ENCODE results near the gene DHRS4.

Gene DHRS4

GRCh38 chr14:23930742-23931141, 22.8 kb upstream of the DHRS4 start:
- no peak overlapping the region for H3K4me3 ChIP-seq (ENCODE audit: low read length)
- H3K27me3 ChIP-seq (ENCODE audit: control insufficient read depth, insufficient read depth, low read length) = no peaks in the 10 kb centered on the region
- H3K36me3 ChIP-seq (ENCODE audit: control insufficient read depth, low read depth, low read length) = no peaks in the 10 kb centered on the region
- H3K4me1 ChIP-seq (ENCODE audit: control insufficient read depth, low read depth, low read length) = no peaks in the 10 kb centered on the region
- H3K9ac ChIP-seq (ENCODE audit: low read length) = no peak overlapping the region
- H3K9me3 ChIP-seq (ENCODE audit: control insufficient read depth, low read depth, low read length) = no peaks in the 10 kb centered on the region
- H3K27ac ChIP-seq (ENCODE audit: low read length) = no peak overlapping the region

- Histone ChIP-seq H3K27me3 (ENCODE audit: control insufficient read depth, insufficient read depth, low read length) (no peaks in the 10 kb centered on the region), H3K9me3 (ENCODE audit: control insufficient read depth, low read depth, low read length) (no peaks in the 10 kb centered on the region), H3K27ac (ENCODE audit: low read length) (no peak overlapping the region), H3K9ac (ENCODE audit: low read length) (no peak overlapping the region), H3K4me3 (ENCODE audit: low read length) (no peak overlapping the region), H3K4me1 (ENCODE audit: control insufficient read depth, low read depth, low read length) (no peaks in the 10 kb centered on the region), H3K36me3 (ENCODE audit: control insufficient read depth, low read depth, low read length) (no peaks in the 10 kb centered on the region)
These were observed 21.8 kb upstream of the DHRS4 start for GRCh38 chr14:23931721-23932289.

- Histone ChIP-seq H3K9me3 (ENCODE audit: control insufficient read depth, low read depth, low read length) (no peaks in the 10 kb centered on the region), H3K36me3 (ENCODE audit: control insufficient read depth, low read depth, low read length) (no peaks in the 10 kb centered on the region), H3K4me3 (ENCODE audit: low read length) (no peak overlapping the region), H3K4me1 (ENCODE audit: control insufficient read depth, low read depth, low read length) (no peaks in the 10 kb centered on the region), H3K9ac (ENCODE audit: low read length) (no peak overlapping the region), H3K27ac (ENCODE audit: low read length) (no peak overlapping the region), H3K27me3 (ENCODE audit: control insufficient read depth, insufficient read depth, low read length) (no peaks in the 10 kb centered on the region)
These were observed 20.9 kb upstream of the DHRS4 start for GRCh38 chr14:23932639-23933038.

DNA sequence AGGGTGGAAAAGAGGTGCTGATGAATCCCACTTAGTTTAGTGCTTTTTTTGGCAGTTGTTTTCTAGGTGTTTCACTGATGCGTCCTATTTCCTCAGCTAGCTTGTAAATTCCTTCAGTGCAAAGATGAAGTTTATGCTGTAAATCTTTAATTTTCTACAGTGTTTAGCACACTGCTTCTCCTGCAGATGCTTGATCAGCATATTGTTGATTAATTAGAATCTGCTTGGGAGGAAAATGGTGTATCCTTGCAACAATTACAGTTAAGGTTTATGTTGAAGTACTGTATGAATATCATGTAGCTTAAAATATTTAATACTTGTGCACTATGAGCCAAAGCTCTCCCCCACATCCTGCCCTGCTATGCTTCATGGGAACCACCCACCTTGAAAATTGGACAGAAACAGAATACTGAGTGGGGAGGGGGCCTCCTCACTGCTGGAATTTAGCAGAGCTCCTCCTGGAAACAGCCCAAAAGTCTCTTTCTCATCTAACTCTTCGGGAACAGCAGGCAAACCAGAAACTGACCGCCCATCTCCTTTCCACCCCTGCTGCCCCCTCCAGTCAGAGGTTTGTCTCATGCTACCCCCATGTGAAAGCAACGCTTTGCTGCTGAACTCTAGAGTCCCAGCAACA, 20.3 kb upstream of the DHRS4 start:
- no peaks in the 10 kb centered on the region for H3K36me3 ChIP-seq (ENCODE audit: control insufficient read depth, low read depth, low read length)

DNA sequence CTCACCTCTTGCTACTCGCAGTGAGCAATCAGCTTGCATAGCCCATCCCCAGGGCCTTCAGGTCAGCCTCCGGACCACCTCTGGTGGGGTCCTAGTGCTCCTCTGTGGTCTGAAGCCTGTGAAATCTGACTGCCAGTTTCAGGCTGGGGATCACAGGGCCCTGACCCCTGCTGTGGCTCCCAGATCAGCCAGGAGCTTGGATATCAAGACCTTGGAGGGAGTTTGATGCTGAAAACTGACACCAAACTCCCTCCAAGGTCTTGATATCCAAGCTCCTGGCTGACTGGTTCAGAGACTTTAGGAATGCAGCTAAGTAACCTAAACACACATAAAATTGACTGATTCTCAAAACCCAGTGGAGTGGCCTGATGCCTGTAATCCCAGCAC, 19.8 kb upstream of the DHRS4 start:
- Histone ChIP-seq H3K9ac (ENCODE audit: low read length) (no peak overlapping the region), H3K27me3 (ENCODE audit: control insufficient read depth, insufficient read depth, low read length) (no peaks in the 10 kb centered on the region), H3K9me3 (ENCODE audit: control insufficient read depth, low read depth, low read length) (no peaks in the 10 kb centered on the region), H3K4me3 (ENCODE audit: low read length) (no peak overlapping the region), H3K27ac (ENCODE audit: low read length) (no peak overlapping the region), H3K36me3 (ENCODE audit: control insufficient read depth, low read depth, low read length) (no peaks in the 10 kb centered on the region), H3K4me1 (ENCODE audit: control insufficient read depth, low read depth, low read length) (no peaks in the 10 kb centered on the region)

More for the DNA sequence above, 20.3 kb upstream of the DHRS4 start:
- Histone ChIP-seq H3K9me3 (ENCODE audit: control insufficient read depth, low read depth, low read length) (no peaks in the 10 kb centered on the region), H3K4me3 (ENCODE audit: low read length) (no peak overlapping the region), H3K27ac (ENCODE audit: low read length) (no peak overlapping the region), H3K4me1 (ENCODE audit: control insufficient read depth, low read depth, low read length) (no peaks in the 10 kb centered on the region), H3K27me3 (ENCODE audit: control insufficient read depth, insufficient read depth, low read length) (no peaks in the 10 kb centered on the region), H3K9ac (ENCODE audit: low read length) (no peak overlapping the region)

DNA sequence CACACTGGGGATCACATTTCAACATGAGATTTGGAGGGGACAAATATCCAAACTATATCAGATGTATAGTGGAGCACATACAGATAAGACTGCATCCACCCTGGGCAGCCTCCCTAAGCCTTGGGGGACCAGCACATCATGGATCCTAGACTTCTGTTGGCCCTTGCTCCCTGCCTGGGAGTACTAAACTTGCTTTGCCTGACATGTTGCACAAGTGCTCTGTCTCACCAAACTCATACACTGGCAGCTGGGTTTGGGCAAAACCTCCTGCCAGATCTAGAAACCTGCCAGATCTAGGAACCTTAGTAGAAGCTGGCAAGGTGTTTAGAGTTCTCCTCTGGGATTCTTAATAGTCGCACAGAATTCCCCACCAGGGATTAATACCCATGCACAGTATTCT, 18.4 kb upstream of the DHRS4 start:
- no peak overlapping the region for H3K27ac ChIP-seq (ENCODE audit: low read length)
- H3K27me3 ChIP-seq (ENCODE audit: control insufficient read depth, insufficient read depth, low read length) = no peaks in the 10 kb centered on the region
- H3K9ac ChIP-seq (ENCODE audit: low read length) = no peak overlapping the region
- H3K4me3 ChIP-seq (ENCODE audit: low read length) = no peak overlapping the region
- H3K9me3 ChIP-seq (ENCODE audit: control insufficient read depth, low read depth, low read length) = no peaks in the 10 kb centered on the region
- H3K4me1 ChIP-seq (ENCODE audit: control insufficient read depth, low read depth, low read length) = no peaks in the 10 kb centered on the region
- no peaks in the 10 kb centered on the region for H3K36me3 ChIP-seq (ENCODE audit: control insufficient read depth, low read depth, low read length)

- Histone ChIP-seq H3K27ac (ENCODE audit: low read length) (no peak overlapping the region), H3K27me3 (ENCODE audit: control insufficient read depth, insufficient read depth, low read length) (no peaks in the 10 kb centered on the region), H3K4me3 (ENCODE audit: low read length) (no peak overlapping the region), H3K36me3 (ENCODE audit: control insufficient read depth, low read depth, low read length) (no peaks in the 10 kb centered on the region), H3K9me3 (ENCODE audit: control insufficient read depth, low read depth, low read length) (no peaks in the 10 kb centered on the region), H3K9ac (ENCODE audit: low read length) (no peak overlapping the region), H3K4me1 (ENCODE audit: control insufficient read depth, low read depth, low read length) (no peaks in the 10 kb centered on the region)
These were observed 17.3 kb upstream of the DHRS4 start for GRCh38 chr14:23936084-23936829.

GRCh38 chr14:23937203-23937602, 16.4 kb upstream of the DHRS4 start:
- Histone ChIP-seq H3K36me3 (ENCODE audit: control insufficient read depth, low read depth, low read length) (no peaks in the 10 kb centered on the region), H3K27ac (ENCODE audit: low read length) (no peak overlapping the region), H3K4me1 (ENCODE audit: control insufficient read depth, low read depth, low read length) (no peaks in the 10 kb centered on the region), H3K9me3 (ENCODE audit: control insufficient read depth, low read depth, low read length) (no peaks in the 10 kb centered on the region), H3K9ac (ENCODE audit: low read length) (no peak overlapping the region), H3K27me3 (ENCODE audit: control insufficient read depth, insufficient read depth, low read length) (no peaks in the 10 kb centered on the region), H3K4me3 (ENCODE audit: low read length) (no peak overlapping the region)

DNA sequence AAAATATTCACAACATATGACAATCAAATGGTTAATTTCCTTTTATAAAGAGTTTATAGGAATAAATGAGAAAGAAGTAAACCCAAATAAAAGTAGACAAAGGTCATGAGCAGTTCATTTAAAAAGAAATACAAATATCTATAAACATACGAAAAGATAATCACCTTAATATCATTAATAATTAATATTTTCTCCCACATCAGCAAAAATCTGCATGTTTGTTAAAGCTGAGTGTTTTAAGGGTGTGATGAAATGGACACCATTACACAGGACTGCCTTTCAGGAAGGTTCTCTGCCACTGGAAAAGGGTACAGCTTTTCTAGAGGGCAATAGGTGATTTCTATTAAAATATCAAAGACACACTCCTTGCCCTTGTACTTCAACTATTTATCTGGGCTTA, 14.7 kb upstream of the DHRS4 start:
- Histone ChIP-seq H3K27ac (ENCODE audit: low read length) (no peak overlapping the region), H3K27me3 (ENCODE audit: control insufficient read depth, insufficient read depth, low read length) (no peaks in the 10 kb centered on the region), H3K36me3 (ENCODE audit: control insufficient read depth, low read depth, low read length) (no peaks in the 10 kb centered on the region), H3K9ac (ENCODE audit: low read length) (no peak overlapping the region), H3K4me3 (ENCODE audit: low read length) (no peak overlapping the region), H3K4me1 (ENCODE audit: control insufficient read depth, low read depth, low read length) (no peaks in the 10 kb centered on the region), H3K9me3 (ENCODE audit: control insufficient read depth, low read depth, low read length) (no peaks in the 10 kb centered on the region)

GRCh38 chr14:23939607-23940326, 13.8 kb upstream of the DHRS4 start:
- no peak overlapping the region for H3K27ac ChIP-seq (ENCODE audit: low read length)
- H3K27me3 ChIP-seq (ENCODE audit: control insufficient read depth, insufficient read depth, low read length) = no peaks in the 10 kb centered on the region
- no peaks in the 10 kb centered on the region for H3K4me1 ChIP-seq (ENCODE audit: control insufficient read depth, low read depth, low read length)
- H3K36me3 ChIP-seq (ENCODE audit: control insufficient read depth, low read depth, low read length) = no peaks in the 10 kb centered on the region
- no peak overlapping the region for H3K4me3 ChIP-seq (ENCODE audit: low read length)
- H3K9ac ChIP-seq (ENCODE audit: low read length) = no peak overlapping the region
- H3K9me3 ChIP-seq (ENCODE audit: control insufficient read depth, low read depth, low read length) = no peaks in the 10 kb centered on the region

GRCh38 chr14:23941230-23941629, 12.3 kb upstream of the DHRS4 start:
- H3K4me3 ChIP-seq (ENCODE audit: low read length) = no peak overlapping the region
- no peaks in the 10 kb centered on the region for H3K36me3 ChIP-seq (ENCODE audit: control insufficient read depth, low read depth, low read length)
- H3K9me3 ChIP-seq (ENCODE audit: control insufficient read depth, low read depth, low read length) = no peaks in the 10 kb centered on the region
- no peaks in the 10 kb centered on the region for H3K4me1 ChIP-seq (ENCODE audit: control insufficient read depth, low read depth, low read length)
- no peaks in the 10 kb centered on the region for H3K27me3 ChIP-seq (ENCODE audit: control insufficient read depth, insufficient read depth, low read length)
- H3K27ac ChIP-seq (ENCODE audit: low read length) = no peak overlapping the region
- H3K9ac ChIP-seq (ENCODE audit: low read length) = no peak overlapping the region

All from iPS-18a (cell line).